ENCODE measurements around the gene ZNF830. TPM values are rescaled to one million over a fixed set of nuclear protein-coding genes. Genes with fewer than 3 reads are reported as not detected.

ZNF830 gene
- total and polyA plus RNA-seq, 9 of the 15 experiments (the other 6 are each of a cell fraction or from before 2014, with no cell fraction given), result 13.1 to 28.7 (median 21.7) TPM

DNA sequence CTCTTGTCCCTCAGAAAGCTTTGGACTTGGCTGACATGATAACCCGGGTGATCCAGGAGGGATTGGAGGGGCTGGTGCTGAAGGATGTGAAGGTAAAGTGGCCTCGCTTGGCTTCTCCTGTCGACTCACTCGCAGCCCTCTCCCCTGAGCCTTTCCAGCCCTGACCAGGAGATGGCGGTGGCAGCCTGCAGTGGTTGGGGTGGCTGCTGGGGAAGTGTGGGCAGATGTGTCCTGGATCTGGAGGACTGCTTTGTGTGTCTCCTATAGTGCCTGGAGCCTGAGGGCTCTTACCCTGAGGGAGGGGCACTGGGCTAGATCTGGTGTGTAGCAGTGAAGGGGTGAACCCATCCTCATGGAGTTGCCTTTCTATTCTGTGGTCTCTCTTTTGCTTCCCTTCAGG is 36.9 kb downstream of the ZNF830 start (continued):
- TF ChIP-seq OTX1 (CRISPR knock-in tag; IDR thresholded peaks at IDR 0.05) (no peak), ZNF398 (CRISPR knock-in tag; IDR thresholded peaks at IDR 0.05) (no peak), ZNF318 (IDR thresholded peaks at IDR 0.05; ENCODE audit: borderline replicate concordance in 1 of 2, low read depth in 1 of 2) (no peak), MEIS2 (IDR thresholded peaks at IDR 0.05; ENCODE audit: partially characterized antibody) (no peak), ZNF12 (CRISPR knock-in tag; IDR thresholded peaks at IDR 0.05) (no peak), MED1 (CRISPR knock-in tag; IDR thresholded peaks at IDR 0.05; ENCODE audit: borderline replicate concordance) (no peak), CHD2 (IDR thresholded peaks at IDR 0.05; ENCODE audit: low read depth, low read length) (no peak), BACH1 (tag; IDR thresholded peaks at IDR 0.05) (no peak), NFIC (IDR thresholded peaks at IDR 0.05) (no peak), POLR2G (IDR thresholded peaks at IDR 0.05; ENCODE audit: low read depth, low read length) (peak; percentile 17; the same call in 1 of the 2 replicates)
- TF ChIP-seq, protein P1, sequence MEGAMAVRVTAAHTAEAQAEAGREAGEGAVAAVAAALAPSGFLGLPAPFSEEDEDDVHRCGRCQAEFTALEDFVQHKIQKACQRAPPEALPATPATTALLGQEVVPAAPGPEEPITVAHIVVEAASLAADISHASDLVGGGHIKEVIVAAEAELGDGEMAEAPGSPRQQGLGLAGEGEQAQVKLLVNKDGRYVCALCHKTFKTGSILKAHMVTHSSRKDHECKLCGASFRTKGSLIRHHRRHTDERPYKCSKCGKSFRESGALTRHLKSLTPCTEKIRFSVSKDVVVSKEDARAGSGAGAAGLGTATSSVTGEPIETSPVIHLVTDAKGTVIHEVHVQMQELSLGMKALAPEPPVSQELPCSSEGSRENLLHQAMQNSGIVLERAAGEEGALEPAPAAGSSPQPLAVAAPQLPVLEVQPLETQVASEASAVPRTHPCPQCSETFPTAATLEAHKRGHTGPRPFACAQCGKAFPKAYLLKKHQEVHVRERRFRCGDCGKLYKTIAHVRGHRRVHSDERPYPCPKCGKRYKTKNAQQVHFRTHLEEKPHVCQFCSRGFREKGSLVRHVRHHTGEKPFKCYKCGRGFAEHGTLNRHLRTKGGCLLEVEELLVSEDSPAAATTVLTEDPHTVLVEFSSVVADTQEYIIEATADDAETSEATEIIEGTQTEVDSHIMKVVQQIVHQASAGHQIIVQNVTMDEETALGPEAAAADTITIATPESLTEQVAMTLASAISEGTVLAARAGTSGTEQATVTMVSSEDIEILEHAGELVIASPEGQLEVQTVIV (CRISPR knock-in tag; IDR thresholded peaks at IDR 0.05; ENCODE audit: borderline replicate concordance), result no peak
- TF ChIP-seq, protein P2, sequence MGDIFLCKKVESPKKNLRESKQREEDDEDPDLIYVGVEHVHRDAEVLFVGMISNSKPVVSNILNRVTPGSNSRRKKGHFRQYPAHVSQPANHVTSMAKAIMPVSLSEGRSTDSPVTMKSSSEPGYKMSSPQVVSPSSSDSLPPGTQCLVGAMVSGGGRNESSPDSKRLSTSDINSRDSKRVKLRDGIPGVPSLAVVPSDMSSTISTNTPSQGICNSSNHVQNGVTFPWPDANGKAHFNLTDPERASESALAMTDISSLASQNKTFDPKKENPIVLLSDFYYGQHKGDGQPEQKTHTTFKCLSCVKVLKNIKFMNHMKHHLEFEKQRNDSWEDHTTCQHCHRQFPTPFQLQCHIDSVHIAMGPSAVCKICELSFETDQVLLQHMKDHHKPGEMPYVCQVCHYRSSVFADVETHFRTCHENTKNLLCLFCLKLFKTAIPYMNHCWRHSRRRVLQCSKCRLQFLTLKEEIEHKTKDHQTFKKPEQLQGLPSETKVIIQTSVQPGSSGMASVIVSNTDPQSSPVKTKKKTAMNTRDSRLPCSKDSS (IDR thresholded peaks at IDR 0.05; ENCODE audit: low read depth, partially characterized antibody), result no peak

Data from K562 (cell line).